Left lung (tissue), 10 donors: ENCODE results near the gene SERTAD2. TPM values are rescaled to one million over a fixed set of nuclear protein-coding genes. Genes with fewer than 3 reads are reported as not detected.
A peak's percentile ranks its signal among the peaks of the same experiment; 100 is the strongest.

Experiments
- ATAC-seq: fragments of 200-7000 bp; cut with Tn5 transposase; one replicate; pipeline ENCODE4 v1.9.1; 2020; ENCODE audit warnings: moderate library complexity
- DNase-seq, 4 donors: peaks; one replicate each; pipeline ENCODE4 v3.0.0-alpha.2; 2013 to 2020
- H3K27ac ChIP-seq, 2 donors: fragments of 200-600 bp; sonication (generic) in 1 of 2; one replicate each; pipeline versions ENCODE4 v1.5.0 to v1.8.0; 2020 to 2021
- H3K27me3 ChIP-seq, 2 donors: fragments of 200-600 bp; sonication (generic) in 1 of 2; one replicate each; pipeline versions ENCODE4 v1.5.0 to v1.8.0; 2020 to 2021
- H3K36me3 ChIP-seq, 2 donors: fragments of 200-600 bp; sonication (generic) in 1 of 2; one replicate each; pipeline versions ENCODE4 v1.5.0 to v1.8.0; 2020 to 2021
- H3K4me1 ChIP-seq, 2 donors: fragments of 200-600 bp; one replicate each; pipeline ENCODE4 v1.8.0; 2021
- H3K4me3 ChIP-seq, 2 donors: fragments of 200-600 bp; sonication (generic) in 1 of 2; one replicate each; pipeline versions ENCODE4 v1.5.0 to v1.8.0; 2020 to 2021; ENCODE audit warnings: mild to moderate bottlenecking in 1 of 2
- H3K9me3 ChIP-seq, 2 donors: fragments of 200-600 bp; sonication (generic) in 1 of 2; one replicate each; pipeline versions ENCODE4 v1.5.0 to v1.8.0; 2020 to 2021
- intact Hi-C, 2 donors: fragments of 100-400 bp; cut with DNase I; formaldehyde crosslinking; loops; one replicate each; pipeline versions ENCODE4 v1.11.2 to v1.14.2; 2022
- polyA plus RNA-seq, 6 donors: library from polyadenylated mRNA; unstranded; fragments of 120-200 nt; gene quantifications; one replicate each; pipeline ENCODE4 v1.2.1, GENCODE V29; 2013; ENCODE audit not compliant: insufficient read length in 6 of 6
- total RNA-seq, 2 donors: library from RNA; stranded (reverse); fragmentation: NEBNext Ultra II Directional; extraction: Animal tissue kit (Norgen Biotek cat#: 25700); gene quantifications; one replicate each; pipeline ENCODE4 v1.2.1, GENCODE V29; 2021
- TF ChIP-seq, protein P1 (sequence below), 2 donors: fragments of 200-600 bp; sonication (generic) in 1 of 2; IDR thresholded peaks; one replicate each; pipeline versions ENCODE4 v1.5.0 to v1.8.0; 2021; ENCODE audit warnings: antibody characterized with exemption in 2 of 2
- donor health status: DM: no; HTN: yes; CAD: no.
- donor health status: DM: no; HTN: no; CAD: no.

Gene SERTAD2
- total and polyA plus RNA-seq, 8 donors: 17.9 to 28.0 (median 26.4) TPM

DNA sequence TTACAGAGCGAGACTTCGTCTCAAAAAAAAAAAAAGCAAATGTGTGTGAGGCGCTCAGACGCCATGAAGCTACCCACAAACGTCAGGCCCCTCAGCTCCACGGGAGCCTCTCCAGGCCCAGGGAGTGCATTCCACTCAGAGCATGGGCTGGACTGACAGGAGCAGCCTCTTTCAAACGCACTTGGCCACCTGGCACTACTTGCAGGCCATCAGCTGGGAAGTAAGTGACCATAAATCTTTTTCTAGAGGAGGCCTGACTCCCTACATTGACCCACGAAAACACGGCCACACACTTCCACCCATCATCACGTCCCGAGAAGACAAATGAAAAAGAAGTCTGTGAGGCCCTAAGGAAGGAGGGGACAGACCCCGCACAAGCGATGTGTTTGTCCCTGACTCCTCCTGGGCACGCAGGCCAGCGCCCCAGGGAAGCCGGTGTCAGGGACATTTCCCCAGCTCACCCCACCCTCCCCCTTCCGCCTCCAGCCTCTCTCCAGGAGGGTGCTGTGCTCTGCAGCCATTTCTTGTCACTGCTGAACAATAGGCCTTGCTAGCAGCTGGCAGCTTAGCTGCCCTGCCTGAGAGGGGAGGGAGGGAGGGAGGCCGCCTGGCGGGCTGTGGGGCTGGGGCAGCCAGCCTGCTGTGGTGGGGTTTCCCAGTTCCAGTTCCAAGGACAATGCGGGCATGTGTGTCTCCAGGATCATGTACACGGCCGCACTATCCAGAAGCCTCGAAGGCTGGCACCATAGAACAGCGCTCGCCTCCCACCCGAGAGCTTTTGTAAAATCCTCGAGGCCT lies 26.6 kb downstream of the SERTAD2 start:
- Histone ChIP-seq H3K4me3 (no peak overlapping the region), H3K9me3 (no peaks in the 10 kb centered on the region), H3K36me3 (peaks cover 0 to 9% of the 10 kb centered on the region in 2 donors), H3K27ac (no peak overlapping the region), H3K27me3 (no peaks in the 10 kb centered on the region), H3K4me1 (no peaks in the 10 kb centered on the region)
- no peak for ATAC-seq
- peak in 1 of 4 donors; percentile 41 for DNase-seq
- TF ChIP-seq, protein P1, sequence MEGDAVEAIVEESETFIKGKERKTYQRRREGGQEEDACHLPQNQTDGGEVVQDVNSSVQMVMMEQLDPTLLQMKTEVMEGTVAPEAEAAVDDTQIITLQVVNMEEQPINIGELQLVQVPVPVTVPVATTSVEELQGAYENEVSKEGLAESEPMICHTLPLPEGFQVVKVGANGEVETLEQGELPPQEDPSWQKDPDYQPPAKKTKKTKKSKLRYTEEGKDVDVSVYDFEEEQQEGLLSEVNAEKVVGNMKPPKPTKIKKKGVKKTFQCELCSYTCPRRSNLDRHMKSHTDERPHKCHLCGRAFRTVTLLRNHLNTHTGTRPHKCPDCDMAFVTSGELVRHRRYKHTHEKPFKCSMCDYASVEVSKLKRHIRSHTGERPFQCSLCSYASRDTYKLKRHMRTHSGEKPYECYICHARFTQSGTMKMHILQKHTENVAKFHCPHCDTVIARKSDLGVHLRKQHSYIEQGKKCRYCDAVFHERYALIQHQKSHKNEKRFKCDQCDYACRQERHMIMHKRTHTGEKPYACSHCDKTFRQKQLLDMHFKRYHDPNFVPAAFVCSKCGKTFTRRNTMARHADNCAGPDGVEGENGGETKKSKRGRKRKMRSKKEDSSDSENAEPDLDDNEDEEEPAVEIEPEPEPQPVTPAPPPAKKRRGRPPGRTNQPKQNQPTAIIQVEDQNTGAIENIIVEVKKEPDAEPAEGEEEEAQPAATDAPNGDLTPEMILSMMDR (IDR thresholded peaks at IDR 0.05): no peak
- intact Hi-C loops: no loop called here

DNA sequence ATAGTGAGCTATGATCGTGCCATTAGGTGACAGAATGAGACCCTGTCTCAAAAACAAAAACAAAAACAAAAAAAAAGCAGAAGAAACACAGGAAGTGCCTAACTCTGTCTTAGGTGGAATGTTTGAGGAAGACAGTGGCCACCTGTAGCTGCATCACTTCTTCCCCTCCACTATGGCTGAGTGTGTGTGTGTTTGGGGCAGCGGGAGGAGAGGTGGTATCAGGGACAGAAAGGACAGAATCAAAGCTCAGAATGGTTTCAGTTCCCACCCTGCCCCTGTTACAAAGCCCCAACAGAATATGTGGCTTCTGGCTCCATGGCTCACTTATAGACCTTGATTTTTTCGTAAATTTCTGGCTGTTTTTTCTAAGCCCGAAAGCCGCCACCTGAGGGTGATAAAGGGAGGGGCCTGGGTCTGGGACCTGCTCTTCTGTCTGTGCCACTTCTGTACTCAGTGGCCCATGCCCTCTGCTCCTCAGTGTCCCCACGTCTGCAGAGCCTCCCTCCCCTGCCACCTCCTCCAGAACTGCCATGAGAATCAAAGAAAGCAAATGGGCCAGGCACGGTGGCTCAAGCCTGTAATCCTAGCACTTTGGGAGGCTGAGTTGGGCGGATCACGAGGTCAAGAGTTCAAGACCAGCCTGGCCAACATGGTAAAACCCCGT lies 27.4 kb downstream of the SERTAD2 start:
- Histone ChIP-seq H3K27me3 (no peaks in the 10 kb centered on the region), H3K4me3 (no peak overlapping the region), H3K4me1 (no peaks in the 10 kb centered on the region), H3K36me3 (peaks cover 0 to 6% of the 10 kb centered on the region in 2 donors), H3K27ac (no peak overlapping the region), H3K9me3 (no peaks in the 10 kb centered on the region)
- ATAC-seq: no peak
- peak in 1 of 4 donors; percentile 17 for DNase-seq
- TF ChIP-seq, protein P1 (IDR thresholded peaks at IDR 0.05): no peak
- intact Hi-C loops: no loop called here

DNA sequence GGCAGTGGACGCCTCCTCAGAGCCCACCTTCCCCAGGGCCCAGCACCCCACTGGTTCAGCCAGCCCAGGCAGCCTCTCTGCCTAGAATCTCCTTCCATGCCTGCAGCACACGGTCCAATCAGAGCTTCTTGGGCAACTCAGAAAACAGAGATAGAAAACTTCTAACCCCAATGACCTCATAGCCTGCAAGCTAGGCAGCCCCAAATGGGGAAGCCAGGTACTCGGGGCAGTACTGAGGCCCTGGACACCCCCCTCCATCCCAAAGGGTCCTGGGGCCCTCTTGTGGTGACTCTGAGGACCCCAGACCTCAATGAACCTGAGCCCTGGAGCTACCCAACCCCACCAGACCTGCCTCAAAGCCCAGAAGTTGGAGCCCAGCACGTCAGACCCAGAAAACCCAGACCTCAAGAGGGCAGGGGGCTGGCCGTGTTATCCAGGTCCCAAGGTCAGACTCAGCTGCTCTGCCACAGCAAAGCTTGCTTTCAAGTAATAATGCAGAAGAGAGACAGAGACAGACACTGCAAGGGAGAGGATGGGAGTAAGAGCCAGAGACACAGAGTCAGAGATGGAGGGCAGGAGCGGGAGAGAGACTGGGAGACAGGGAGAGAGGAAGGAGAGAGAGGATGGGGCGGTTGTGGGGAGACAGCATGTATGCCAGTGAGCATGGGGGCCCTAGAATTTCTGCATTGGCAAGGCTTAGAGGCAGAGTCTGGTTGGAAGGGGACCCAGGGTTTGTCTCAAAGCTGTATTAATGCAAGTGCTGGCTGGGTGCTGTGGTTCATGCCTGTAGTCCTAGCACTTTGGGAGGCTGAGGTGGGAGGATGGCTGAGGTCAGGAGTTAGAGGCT lies 28.2 kb downstream of the SERTAD2 start:
- H3K9me3 ChIP-seq: no peaks in the 10 kb centered on the region
- no peaks in the 10 kb centered on the region for H3K27me3 ChIP-seq
- intact Hi-C loops: no loop called here
- DNase-seq: peak in 1 of 4 donors; percentile 32
- no peaks in the 10 kb centered on the region for H3K4me1 ChIP-seq
- H3K4me3 ChIP-seq: no peak overlapping the region
- no peak for ATAC-seq
- TF ChIP-seq, protein P1 (IDR thresholded peaks at IDR 0.05): no peak
- H3K36me3 ChIP-seq: no peaks in the 10 kb centered on the region
- H3K27ac ChIP-seq: no peak overlapping the region

- TF ChIP-seq, protein P1 (IDR thresholded peaks at IDR 0.05): no peak
- Histone ChIP-seq H3K27me3 (no peaks in the 10 kb centered on the region), H3K4me1 (no peaks in the 10 kb centered on the region), H3K9me3 (no peaks in the 10 kb centered on the region), H3K4me3 (no peak overlapping the region), H3K27ac (no peak overlapping the region), H3K36me3 (no peaks in the 10 kb centered on the region)
- ATAC-seq: no peak
- intact Hi-C loops: no loop called here
- no peak for DNase-seq
Measured at GRCh38 chr2:64624862-64625261, 28.9 kb downstream of the SERTAD2 start.
